ENCODE measurements around the gene ANTXR1.

GRCh38 chr2:69036926-69037325 lies 23.9 kb downstream of the ANTXR1 start:
- TF ChIP-seq EZH2 (IDR thresholded peaks at IDR 0.05; ENCODE audit: low read length), result no peak
- no peak for TF ChIP-seq CTCF (optimal IDR thresholded peaks at IDR 0.05 in 1 of 3, IDR thresholded peaks at IDR 0.05 in 1 of 3, conservative IDR thresholded peaks at IDR 0.05 in 1 of 3; ENCODE audit: extremely low read depth in 1 of 3, insufficient read depth in 2 of 3, low read length in 3 of 3)

Measured in keratinocyte (primary cell).